ENCODE data around the gene CPM.

DNA sequence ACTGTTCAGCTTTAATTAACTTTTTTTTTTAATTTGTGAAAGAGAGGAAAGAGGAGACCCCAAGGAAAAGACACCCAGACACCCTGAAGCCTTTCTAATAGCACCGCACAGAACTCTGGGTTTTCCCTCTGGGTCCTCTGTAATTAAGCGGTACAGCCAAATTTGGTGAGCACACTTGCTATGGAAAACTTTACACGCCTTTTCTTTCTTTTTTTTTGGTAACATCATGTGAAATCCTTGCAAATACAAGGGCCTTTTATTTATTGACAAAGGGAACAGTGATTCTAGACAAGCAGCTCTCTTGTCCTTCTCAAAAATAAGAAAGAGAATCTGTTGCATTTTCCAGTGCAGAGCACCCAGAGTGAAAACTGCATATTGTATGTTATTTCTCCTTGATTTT lies 44.4 kb upstream of the CPM start:
- TF ChIP-seq, protein P1, sequence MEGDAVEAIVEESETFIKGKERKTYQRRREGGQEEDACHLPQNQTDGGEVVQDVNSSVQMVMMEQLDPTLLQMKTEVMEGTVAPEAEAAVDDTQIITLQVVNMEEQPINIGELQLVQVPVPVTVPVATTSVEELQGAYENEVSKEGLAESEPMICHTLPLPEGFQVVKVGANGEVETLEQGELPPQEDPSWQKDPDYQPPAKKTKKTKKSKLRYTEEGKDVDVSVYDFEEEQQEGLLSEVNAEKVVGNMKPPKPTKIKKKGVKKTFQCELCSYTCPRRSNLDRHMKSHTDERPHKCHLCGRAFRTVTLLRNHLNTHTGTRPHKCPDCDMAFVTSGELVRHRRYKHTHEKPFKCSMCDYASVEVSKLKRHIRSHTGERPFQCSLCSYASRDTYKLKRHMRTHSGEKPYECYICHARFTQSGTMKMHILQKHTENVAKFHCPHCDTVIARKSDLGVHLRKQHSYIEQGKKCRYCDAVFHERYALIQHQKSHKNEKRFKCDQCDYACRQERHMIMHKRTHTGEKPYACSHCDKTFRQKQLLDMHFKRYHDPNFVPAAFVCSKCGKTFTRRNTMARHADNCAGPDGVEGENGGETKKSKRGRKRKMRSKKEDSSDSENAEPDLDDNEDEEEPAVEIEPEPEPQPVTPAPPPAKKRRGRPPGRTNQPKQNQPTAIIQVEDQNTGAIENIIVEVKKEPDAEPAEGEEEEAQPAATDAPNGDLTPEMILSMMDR (conservative IDR thresholded peaks at IDR 0.05; ENCODE audit: low read length), result no peak
- TF ChIP-seq EZH2phosphoT487 (IDR thresholded peaks at IDR 0.05; ENCODE audit: borderline replicate concordance, low read depth, low read length), result no peak
